H1 (cell line): ENCODE results near the gene RNF32.

Source experiments
- ATF2 ChIP-seq: IDR thresholded peaks from 2 replicates; pipeline ENCODE4 v1.6.1; 2012; ENCODE audit warnings: low read length, inconsistent platforms
- CTCF ChIP-seq, 3 experiments: IDR thresholded peaks; 1 replicate in 2 of 3; 2 replicates in 1 of 3; pipeline versions ENCODE4 v1.5.1 to v1.6.1; 2011; ENCODE audit warnings: low read length in 3 of 3, mild to moderate bottlenecking in 3 of 3, inconsistent platforms in 2 of 3, low read depth in 1 of 3, moderate library complexity in 1 of 3; ENCODE audit not compliant: insufficient read depth in 1 of 3; ENCODE audit errors: control extremely low read depth in 1 of 3
- EGR1 ChIP-seq: IDR thresholded peaks from 2 replicates; pipeline ENCODE4 v1.6.1; 2011; ENCODE audit warnings: low read depth, low read length, borderline replicate concordance
- KDM4A ChIP-seq: IDR thresholded peaks from one replicate; pipeline ENCODE4 v1.7.1; 2012; ENCODE audit warnings: low read depth, mild to moderate bottlenecking, moderate library complexity, low read length, inconsistent platforms; ENCODE audit not compliant: severe bottlenecking
- NRF1 ChIP-seq: IDR thresholded peaks from 2 replicates; pipeline ENCODE4 v1.6.1; 2011; ENCODE audit warnings: mild to moderate bottlenecking, low read depth, low read length, improper control_type of control experiment
- POLR2AphosphoS5 ChIP-seq: IDR thresholded peaks from 2 replicates; pipeline ENCODE4 v1.6.1; 2011; ENCODE audit warnings: low read depth, low read length
- RAD21 ChIP-seq, 2 experiments: IDR thresholded peaks in 1 of 2; conservative IDR thresholded peaks in 1 of 2; 2 replicates each; pipeline ENCODE4 v1.6.1; 2011; ENCODE audit warnings: low read depth in 2 of 2, low read length in 2 of 2, improper control_type of control experiment in 1 of 2, inconsistent platforms in 1 of 2, mild to moderate bottlenecking in 1 of 2, moderate library complexity in 1 of 2
- RBBP5 ChIP-seq: IDR thresholded peaks from 2 replicates; pipeline ENCODE4 v1.7.1; 2012; ENCODE audit warnings: low read depth, mild to moderate bottlenecking, inconsistent platforms, low read length, moderate library complexity, borderline replicate concordance

- TF ChIP-seq CTCF (IDR thresholded peaks at IDR 0.05; ENCODE audit: control extremely low read depth in 1 of 3, insufficient read depth in 1 of 3, low read depth in 1 of 3, low read length in 3 of 3) (no peak), NRF1 (no peak), POLR2AphosphoS5 (no peak), EGR1 (no peak), RAD21 (IDR thresholded peaks at IDR 0.05 in 1 of 2, conservative IDR thresholded peaks at IDR 0.05 in 1 of 2; ENCODE audit: low read depth in 2 of 2, low read length in 2 of 2) (no peak), ATF2 (no peak), RBBP5 (no peak), KDM4A (no peak)
These were observed 53.1 kb downstream of the RNF32 start for GRCh38 chr7:156693627-156694026.
